GM10248 (cell line): ENCODE results near the gene KIAA1958.

Experiments used
- CTCF ChIA-PET: fragments of 300-600 bp; sonication (Branson Sonifier 250); formaldehyde crosslinking; extraction: SDS; loops from one replicate; lab custom pipeline; 2021; ENCODE audit warnings: antibody characterized with exemption; lab: Yijun Ruan, JAX
- POLR2A ChIA-PET: fragments of 350-650 bp; sonication (Branson Sonifier 250); formaldehyde crosslinking; extraction: SDS; loops from one replicate; lab custom pipeline; 2020; ENCODE audit warnings: antibody characterized with exemption; lab: Yijun Ruan, JAX
- DNase-seq: peaks from one replicate; pipeline ENCODE4 v3.0.0; 2012; ENCODE audit errors: extremely low spot score
- TF ChIP-seq, protein P1 (sequence below): IDR thresholded peaks from 2 replicates; pipeline ENCODE4 v1.5.1; 2012; ENCODE audit warnings: mild to moderate bottlenecking, low read depth; ENCODE audit errors: extremely low read depth, missing control alignments, control extremely low read depth

KIAA1958 gene

GRCh38 chr9:112615584-112616266 is 129.1 kb downstream of the KIAA1958 start:
- POLR2A ChIA-PET = no interaction called here
- TF ChIP-seq, protein P1, sequence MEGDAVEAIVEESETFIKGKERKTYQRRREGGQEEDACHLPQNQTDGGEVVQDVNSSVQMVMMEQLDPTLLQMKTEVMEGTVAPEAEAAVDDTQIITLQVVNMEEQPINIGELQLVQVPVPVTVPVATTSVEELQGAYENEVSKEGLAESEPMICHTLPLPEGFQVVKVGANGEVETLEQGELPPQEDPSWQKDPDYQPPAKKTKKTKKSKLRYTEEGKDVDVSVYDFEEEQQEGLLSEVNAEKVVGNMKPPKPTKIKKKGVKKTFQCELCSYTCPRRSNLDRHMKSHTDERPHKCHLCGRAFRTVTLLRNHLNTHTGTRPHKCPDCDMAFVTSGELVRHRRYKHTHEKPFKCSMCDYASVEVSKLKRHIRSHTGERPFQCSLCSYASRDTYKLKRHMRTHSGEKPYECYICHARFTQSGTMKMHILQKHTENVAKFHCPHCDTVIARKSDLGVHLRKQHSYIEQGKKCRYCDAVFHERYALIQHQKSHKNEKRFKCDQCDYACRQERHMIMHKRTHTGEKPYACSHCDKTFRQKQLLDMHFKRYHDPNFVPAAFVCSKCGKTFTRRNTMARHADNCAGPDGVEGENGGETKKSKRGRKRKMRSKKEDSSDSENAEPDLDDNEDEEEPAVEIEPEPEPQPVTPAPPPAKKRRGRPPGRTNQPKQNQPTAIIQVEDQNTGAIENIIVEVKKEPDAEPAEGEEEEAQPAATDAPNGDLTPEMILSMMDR = no peak
- CTCF ChIA-PET = interaction anchor here (1.1 kb wide), 1 partner anchor 15 kb away, joined by 3 read pairs; no protein-coding TSS in a partner anchor
- DNase-seq = no peak

GRCh38 chr9:112617371-112617770 is 130.7 kb downstream of the KIAA1958 start:
- no peak for DNase-seq
- TF ChIP-seq, protein P1 = no peak
- POLR2A ChIA-PET = no interaction called here
- CTCF ChIA-PET = interaction anchor here (2.5 to 3.6 kb wide), 2 partner anchors 9 to 12 kb away, joined by 6 to 13 read pairs; no protein-coding TSS in a partner anchor

DNA sequence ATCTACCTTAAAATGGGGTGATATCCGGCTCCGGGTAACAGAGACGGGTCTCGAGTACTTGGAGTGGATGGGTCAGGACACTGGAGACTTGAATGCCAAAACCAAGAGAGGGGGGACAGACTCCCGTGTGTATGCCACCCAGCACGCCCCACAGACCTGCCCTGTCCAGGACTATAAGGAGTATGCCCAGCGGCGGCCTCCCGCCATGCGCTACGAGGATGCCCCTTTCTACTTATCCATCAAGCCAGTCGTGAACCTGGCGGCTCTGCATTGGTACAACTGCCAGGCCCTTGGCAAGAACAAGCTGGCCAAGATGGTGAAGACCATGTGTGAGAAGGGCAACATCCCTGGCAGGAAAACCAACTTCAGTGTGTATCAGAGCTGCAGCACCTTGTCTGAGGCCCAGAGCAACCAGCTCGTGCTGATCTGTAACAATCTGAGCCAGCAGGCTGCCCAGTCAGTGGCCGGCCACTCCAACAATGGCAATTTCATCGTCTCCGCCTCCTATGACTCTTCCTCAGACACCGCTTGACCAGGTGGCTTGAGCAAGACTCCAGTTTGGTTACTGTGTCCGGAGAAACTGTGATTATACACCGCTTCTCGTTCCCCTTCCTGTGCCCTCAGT is 131.9 kb downstream of the KIAA1958 start:
- ChIA-PET CTCF (interaction anchor here (0.9 to 3.6 kb wide), 3 partner anchors 10 to 24 kb away, joined by 3 to 13 read pairs (median 6); no protein-coding TSS in a partner anchor), POLR2A (no interaction called here)
- no peak for DNase-seq
- TF ChIP-seq, protein P1 = no peak

- POLR2A ChIA-PET = interaction anchor here (0.7 kb wide), 1 partner anchor 17 kb away, joined by 4 read pairs; no protein-coding TSS in a partner anchor
- TF ChIP-seq, protein P1 = no peak
- CTCF ChIA-PET = interaction anchor here (1.0 to 3.6 kb wide), 4 partner anchors 9 to 20 kb away, joined by 4 to 13 read pairs (median 4); no protein-coding TSS in a partner anchor
- DNase-seq = no peak
These were observed 133.8 kb downstream of the KIAA1958 start for GRCh38 chr9:112620388-112620787.

DNA sequence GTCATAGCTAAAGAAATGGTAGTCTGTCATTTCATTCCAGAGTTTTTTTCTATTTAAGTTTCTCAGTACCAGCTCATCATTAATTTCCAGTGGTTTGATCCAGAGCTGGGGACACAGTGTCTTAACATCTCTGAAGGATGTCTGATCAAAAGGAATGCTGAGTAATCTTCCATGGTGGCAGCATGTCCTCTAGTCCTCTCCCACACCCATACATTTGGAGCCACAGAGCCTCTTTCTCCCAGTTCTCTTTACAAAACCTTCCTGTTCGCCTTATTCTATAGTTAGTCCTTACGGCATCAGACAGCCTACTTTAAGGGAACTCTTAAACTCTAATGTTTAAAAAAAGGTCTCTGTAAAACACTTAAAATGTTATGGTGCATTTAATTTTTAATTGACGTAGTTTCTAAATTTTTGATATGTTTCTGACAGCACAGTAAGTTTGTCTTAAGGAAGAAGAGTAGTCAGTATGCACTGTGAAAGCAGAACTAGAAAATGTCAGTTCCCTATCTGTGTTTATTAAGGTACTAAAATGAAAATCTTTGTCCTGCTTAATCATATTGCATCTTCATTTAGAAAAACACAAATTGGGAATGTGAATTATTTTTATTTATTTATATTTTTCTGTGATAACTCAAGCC is 134.5 kb downstream of the KIAA1958 start:
- CTCF ChIA-PET = interaction anchor here (1.0 kb wide), 2 partner anchors 8 to 17 kb away, joined by 4 read pairs; no protein-coding TSS in a partner anchor
- POLR2A ChIA-PET = no interaction called here

DNA sequence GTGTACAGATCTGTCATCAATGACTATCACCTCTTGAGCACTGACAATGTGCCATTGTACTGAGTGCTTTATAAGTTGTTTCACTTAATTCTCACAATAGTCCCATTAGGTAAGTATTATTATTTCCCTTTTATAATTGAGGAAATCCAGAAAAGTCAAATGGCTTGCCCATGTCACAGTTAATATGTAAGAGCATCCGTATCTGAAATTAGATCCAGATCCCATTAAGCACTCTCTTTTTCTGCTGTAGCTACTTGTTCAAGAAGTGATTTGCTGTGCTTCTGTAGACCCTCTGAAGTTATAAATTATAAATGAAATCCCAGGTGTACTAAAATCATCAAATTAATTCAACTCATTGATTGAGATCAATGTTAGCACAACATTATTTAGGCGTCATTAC is 136.6 kb downstream of the KIAA1958 start:
- POLR2A ChIA-PET = no interaction called here
- TF ChIP-seq, protein P1 = no peak
- no peak for DNase-seq
- CTCF ChIA-PET = no interaction called here

More for the DNA sequence above, 134.5 kb downstream of the KIAA1958 start:
- TF ChIP-seq, protein P1 = no peak
- no peak for DNase-seq
